Suprapubic skin (tissue), 4 donors: ENCODE data around the gene FOXN3. TPM values are rescaled to one million over a fixed set of nuclear protein-coding genes. Genes with fewer than 3 reads are reported as not detected.
A peak's percentile ranks its signal among the peaks of the same experiment; 100 is the strongest.

Experiments used
- DNase-seq, 2 donors: peaks; one replicate each; pipeline ENCODE4 v3.0.0-alpha.2; 2019; ENCODE audit warnings: low spot score in 2 of 2
- H3K27ac ChIP-seq: fragments of 200-600 bp; sonication (generic); one replicate; pipeline ENCODE4 v1.5.1; 2019
- H3K27me3 ChIP-seq: fragments of 200-600 bp; sonication (generic); one replicate; pipeline ENCODE4 v1.5.1; 2019
- H3K36me3 ChIP-seq: fragments of 200-600 bp; sonication (generic); one replicate; pipeline ENCODE4 v1.5.1; 2019
- H3K4me1 ChIP-seq: fragments of 200-600 bp; sonication (generic); one replicate; pipeline ENCODE4 v1.5.1; 2019
- H3K4me3 ChIP-seq: fragments of 200-600 bp; sonication (generic); one replicate; pipeline ENCODE4 v1.5.1; 2019; ENCODE audit warnings: mild to moderate bottlenecking
- H3K9me3 ChIP-seq: fragments of 200-600 bp; sonication (generic); one replicate; pipeline ENCODE4 v1.5.1; 2019
- EP300 ChIP-seq: sonication (generic); formaldehyde crosslinking; IDR thresholded peaks from one replicate; pipeline ENCODE4 v1.6.1; 2017; ENCODE audit warnings: antibody characterized with exemption
- POLR2A ChIP-seq, 2 donors: fragments of 450-650 bp; IDR thresholded peaks; one replicate each; pipeline ENCODE4 v1.6.1; 2017; ENCODE audit warnings: antibody characterized with exemption in 2 of 2, mild to moderate bottlenecking in 2 of 2, moderate library complexity in 2 of 2
- POLR2AphosphoS5 ChIP-seq, 3 donors: sonication (generic); formaldehyde crosslinking; IDR thresholded peaks; one replicate each; pipeline ENCODE4 v1.6.1; 2017; ENCODE audit warnings: antibody characterized with exemption in 3 of 3
- WGBS: methylation state at CpG from one replicate; pipeline ENCODE4 v1.1.5; 2018; 5-methylcytosine and 5-hydroxymethylcytosine counted together
- total RNA-seq, 4 donors: library from RNA; depleted of rRNA; stranded (reverse); fragments of >200 nt; gene quantifications; one replicate each; pipeline ENCODE4 v1.1.0, GENCODE V29; 2016
- TF ChIP-seq, protein P1 (sequence below), 2 donors: fragments of 200-600 bp in 1 of 2; fragments of 450-650 bp in 1 of 2; sonication (generic) in 1 of 2; IDR thresholded peaks; one replicate each; pipeline ENCODE4 v1.5.1; 2016 to 2019; ENCODE audit warnings: antibody characterized with exemption in 2 of 2, mild to moderate bottlenecking in 1 of 2, moderate library complexity in 1 of 2

Gene FOXN3
- total RNA-seq, 4 donors from 2014 or later = 117 to 272 (median 172) TPM

DNA sequence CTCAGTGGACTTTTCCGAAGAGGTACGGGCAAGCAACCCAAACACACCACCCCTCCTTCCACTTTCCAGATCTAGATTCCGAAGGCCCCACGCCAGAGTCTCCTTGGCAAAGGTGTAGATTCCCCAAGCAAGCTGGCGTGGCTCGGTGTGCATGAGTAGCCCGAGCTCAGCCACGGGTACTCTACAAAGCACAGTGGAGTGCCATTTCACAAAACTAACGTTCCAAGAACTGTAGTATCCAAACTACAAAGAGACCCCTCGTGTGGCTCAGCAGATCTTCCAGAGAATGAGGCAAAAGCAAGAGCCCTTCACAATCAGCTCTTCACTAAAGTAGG, 72.1 kb downstream of the FOXN3 start:
- H3K27ac ChIP-seq = peak overlapping the region; percentile 70
- TF ChIP-seq, protein P1, sequence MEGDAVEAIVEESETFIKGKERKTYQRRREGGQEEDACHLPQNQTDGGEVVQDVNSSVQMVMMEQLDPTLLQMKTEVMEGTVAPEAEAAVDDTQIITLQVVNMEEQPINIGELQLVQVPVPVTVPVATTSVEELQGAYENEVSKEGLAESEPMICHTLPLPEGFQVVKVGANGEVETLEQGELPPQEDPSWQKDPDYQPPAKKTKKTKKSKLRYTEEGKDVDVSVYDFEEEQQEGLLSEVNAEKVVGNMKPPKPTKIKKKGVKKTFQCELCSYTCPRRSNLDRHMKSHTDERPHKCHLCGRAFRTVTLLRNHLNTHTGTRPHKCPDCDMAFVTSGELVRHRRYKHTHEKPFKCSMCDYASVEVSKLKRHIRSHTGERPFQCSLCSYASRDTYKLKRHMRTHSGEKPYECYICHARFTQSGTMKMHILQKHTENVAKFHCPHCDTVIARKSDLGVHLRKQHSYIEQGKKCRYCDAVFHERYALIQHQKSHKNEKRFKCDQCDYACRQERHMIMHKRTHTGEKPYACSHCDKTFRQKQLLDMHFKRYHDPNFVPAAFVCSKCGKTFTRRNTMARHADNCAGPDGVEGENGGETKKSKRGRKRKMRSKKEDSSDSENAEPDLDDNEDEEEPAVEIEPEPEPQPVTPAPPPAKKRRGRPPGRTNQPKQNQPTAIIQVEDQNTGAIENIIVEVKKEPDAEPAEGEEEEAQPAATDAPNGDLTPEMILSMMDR (IDR thresholded peaks at IDR 0.05) = no peak
- no peak for TF ChIP-seq POLR2A (IDR thresholded peaks at IDR 0.05)
- TF ChIP-seq EP300 = no peak
- no peak for TF ChIP-seq POLR2AphosphoS5 (IDR thresholded peaks at IDR 0.05)

DNA sequence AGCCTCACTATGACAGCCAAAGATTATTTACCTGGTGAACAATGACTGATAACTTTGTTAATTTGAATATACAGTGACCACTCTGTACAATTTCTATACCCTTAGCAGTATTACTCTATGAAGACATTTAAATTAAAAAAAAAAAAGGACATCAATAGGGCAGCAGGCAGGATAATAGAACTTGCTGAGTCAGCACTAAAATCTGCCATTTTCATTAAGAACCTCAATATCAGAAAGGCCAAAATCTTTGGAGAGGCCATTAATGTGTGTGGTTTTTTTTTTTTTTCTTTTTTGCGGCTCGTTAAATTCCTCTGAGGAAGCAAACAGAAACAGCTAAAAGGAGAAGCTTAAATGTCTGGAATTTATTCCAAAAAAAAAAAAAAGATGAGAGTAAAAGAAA, 73.7 kb downstream of the FOXN3 start:
- no peak overlapping the region for H3K4me3 ChIP-seq
- no peak overlapping the region for H3K27ac ChIP-seq
- H3K36me3 ChIP-seq = peaks cover 15% of the 10 kb centered on the region
- TF ChIP-seq, protein P1 (IDR thresholded peaks at IDR 0.05) = no peak
- no peak for TF ChIP-seq EP300
- TF ChIP-seq POLR2A (IDR thresholded peaks at IDR 0.05) = no peak
- DNase-seq = no peak
- peaks cover 44% of the 10 kb centered on the region for H3K4me1 ChIP-seq
- WGBS = 77% methylated on average over 2 of the region's 2 CpGs
- no peaks in the 10 kb centered on the region for H3K27me3 ChIP-seq
- no peaks in the 10 kb centered on the region for H3K9me3 ChIP-seq

More for the DNA sequence above, 72.1 kb downstream of the FOXN3 start:
- Histone ChIP-seq H3K4me3 (no peak overlapping the region), H3K9me3 (no peaks in the 10 kb centered on the region), H3K36me3 (peaks cover 27% of the 10 kb centered on the region), H3K27me3 (no peaks in the 10 kb centered on the region), H3K4me1 (peaks cover 28% of the 10 kb centered on the region)
- DNase-seq = no peak
- WGBS = 53% methylated on average over 10 of the region's 10 CpGs

DNA sequence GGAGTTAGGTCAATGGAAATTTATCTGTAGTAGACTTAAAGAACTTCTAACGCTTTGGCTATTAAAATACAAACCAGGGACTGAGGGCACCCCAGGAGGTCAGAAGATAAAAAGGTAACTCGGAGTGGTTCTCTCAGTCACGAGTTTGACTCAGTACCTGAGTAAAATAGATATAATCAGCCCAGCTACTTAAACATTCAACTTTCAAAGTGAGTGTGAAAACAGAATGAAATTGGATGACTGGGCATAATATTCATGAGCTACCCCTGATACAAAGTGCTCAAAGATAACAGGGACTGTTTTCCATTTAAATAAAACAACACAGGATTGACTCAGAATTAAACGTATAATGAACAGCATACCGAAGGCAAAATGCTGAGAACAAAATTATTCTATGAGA, 75.0 kb downstream of the FOXN3 start:
- H3K27ac ChIP-seq = no peak overlapping the region
- peaks cover 3% of the 10 kb centered on the region for H3K36me3 ChIP-seq
- DNase-seq = no peak
- H3K4me3 ChIP-seq = no peak overlapping the region
- TF ChIP-seq POLR2A (IDR thresholded peaks at IDR 0.05) = no peak
- TF ChIP-seq, protein P1 (IDR thresholded peaks at IDR 0.05) = no peak
- no peak for TF ChIP-seq EP300
- peaks cover 57% of the 10 kb centered on the region for H3K4me1 ChIP-seq
- 91% methylated on average over 5 of the region's 5 CpGs for WGBS
- H3K27me3 ChIP-seq = no peaks in the 10 kb centered on the region
- no peaks in the 10 kb centered on the region for H3K9me3 ChIP-seq

DNA sequence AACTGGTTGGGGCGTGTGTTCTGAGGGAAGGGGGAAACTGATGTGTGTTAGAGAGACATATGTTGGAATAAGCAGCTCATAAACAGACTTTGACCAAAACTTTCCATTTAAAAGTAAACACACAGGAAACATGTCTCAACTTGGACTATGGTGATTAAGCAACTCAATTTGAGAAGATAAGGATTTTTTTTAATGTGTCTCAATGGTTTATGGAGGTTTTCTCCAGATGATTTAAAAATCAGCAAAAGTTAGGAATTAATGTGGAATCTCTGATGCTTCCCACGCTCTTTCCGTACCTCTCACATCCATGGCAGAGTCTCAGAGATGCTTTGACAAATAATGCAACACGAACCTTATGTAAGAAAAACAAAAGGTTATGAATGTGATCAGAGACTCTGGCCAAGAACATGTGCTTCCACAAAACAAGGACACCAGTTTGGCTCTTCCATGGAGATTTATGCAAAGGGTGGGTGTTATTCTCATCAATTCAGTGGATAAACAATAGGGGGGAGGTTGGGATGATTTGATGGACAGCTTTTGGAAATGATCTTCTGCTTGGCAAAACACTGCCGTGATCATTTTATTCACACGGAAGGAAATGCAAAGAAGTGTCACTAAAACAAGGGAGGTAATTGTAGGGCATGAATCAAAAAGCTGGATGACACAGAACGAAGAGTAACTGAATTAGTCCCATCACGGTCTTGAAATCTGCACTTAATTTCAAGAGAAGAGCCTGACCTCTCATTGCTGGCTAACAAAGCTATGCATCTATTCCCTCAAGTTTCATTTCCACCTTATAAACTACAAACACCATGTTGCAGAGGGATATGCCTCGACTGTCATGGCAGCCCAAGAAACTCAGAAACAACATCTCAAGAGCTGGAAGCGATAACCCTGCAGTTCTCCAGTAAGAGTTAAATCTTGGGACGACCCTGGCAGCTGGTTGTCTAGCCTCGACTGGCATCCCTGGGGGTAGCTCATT, 76.5 kb downstream of the FOXN3 start:
- no peaks in the 10 kb centered on the region for H3K36me3 ChIP-seq
- peak overlapping the region; percentile 58 for H3K27ac ChIP-seq
- no peaks in the 10 kb centered on the region for H3K27me3 ChIP-seq
- TF ChIP-seq EP300 (no peak), POLR2AphosphoS5 (IDR thresholded peaks at IDR 0.05) (peak in 1 of 3 donors; percentile 25)
- no peaks in the 10 kb centered on the region for H3K9me3 ChIP-seq
- peaks cover 59% of the 10 kb centered on the region for H3K4me1 ChIP-seq
- H3K4me3 ChIP-seq = no peak overlapping the region
- WGBS = 54% methylated on average over 12 of the region's 12 CpGs
- no peak for DNase-seq

DNA sequence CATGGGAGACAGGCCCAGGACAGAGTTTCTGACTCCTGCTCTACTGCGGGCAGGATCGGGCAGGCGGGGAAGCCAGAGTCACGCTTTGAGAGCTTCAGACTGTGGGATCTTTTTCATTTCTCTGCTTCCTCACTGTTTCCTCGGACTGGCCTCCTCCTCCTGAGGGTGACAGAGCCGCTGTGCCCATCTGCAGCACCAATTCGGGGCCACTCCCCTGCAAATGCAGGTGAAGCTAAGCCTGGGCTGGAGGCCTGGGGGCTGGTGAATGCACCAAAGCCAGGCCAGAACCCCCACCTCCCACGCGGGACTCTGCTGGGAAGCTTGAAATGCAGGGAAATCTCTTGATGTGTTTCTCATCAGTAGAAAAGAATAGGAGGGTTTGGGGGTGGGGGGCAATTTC, 77.5 kb downstream of the FOXN3 start:
- Histone ChIP-seq H3K27me3 (no peaks in the 10 kb centered on the region), H3K4me3 (no peak overlapping the region), H3K9me3 (no peaks in the 10 kb centered on the region), H3K36me3 (no peaks in the 10 kb centered on the region), H3K27ac (peak overlapping the region; percentile 58), H3K4me1 (peaks cover 59% of the 10 kb centered on the region)
- 81% methylated on average over 7 of the region's 9 CpGs for WGBS
- no peak for TF ChIP-seq EP300
- TF ChIP-seq, protein P1 (IDR thresholded peaks at IDR 0.05) = no peak
- TF ChIP-seq POLR2A (IDR thresholded peaks at IDR 0.05) = no peak
- no peak for TF ChIP-seq POLR2AphosphoS5 (IDR thresholded peaks at IDR 0.05)
- DNase-seq = peak in 1 of 2 donors; percentile 65
